ENCODE results near the gene TAF1C. TPM values are rescaled to one million over a fixed set of nuclear protein-coding genes. Genes with fewer than 3 reads are reported as not detected.

Gene TAF1C
- total and polyA plus RNA-seq, 10 donors = 31.4 to 133 (median 73.6) TPM

- H3K27ac ChIP-seq = no peak overlapping the region
Measured at GRCh38 chr16:84137287-84137686, 49.6 kb downstream of the TAF1C start.

GRCh38 chr16:84136331-84137125 is 50.3 kb downstream of the TAF1C start:
- Histone ChIP-seq H3K4me3 (no peak overlapping the region), H3K36me3 (no peaks in the 10 kb centered on the region), H3K27me3 (replicated peaks in 1 of 7) (no peaks in the 10 kb centered on the region), H3K9me3 (no peaks in the 10 kb centered on the region), H3K27ac (no peak overlapping the region), H3K4me1 (peaks cover 0 to 33% (median 0%) of the 10 kb centered on the region in 6 donors)
- WGBS, 5 donors = 92 to 97% (median 95%) methylated on average over 11 of the region's 11 CpGs
- DNase-seq = no peak
- intact Hi-C loops (cut with DNase I; ENCODE audit: low total_unique reads) = no loop called here
- TF ChIP-seq POLR2AphosphoS5 (IDR thresholded peaks at IDR 0.05) = no peak

More at GRCh38 chr16:84137287-84137686, 49.6 kb downstream of the TAF1C start:
- no peaks in the 10 kb centered on the region for H3K36me3 ChIP-seq
- intact Hi-C loops (cut with DNase I; ENCODE audit: low total_unique reads) = no loop called here
- no peak for DNase-seq
- peaks cover 0 to 33% (median 0%) of the 10 kb centered on the region in 6 donors for H3K4me1 ChIP-seq
- H3K4me3 ChIP-seq = no peak overlapping the region
- no peaks in the 10 kb centered on the region for H3K9me3 ChIP-seq
- no peaks in the 10 kb centered on the region for H3K27me3 ChIP-seq (replicated peaks in 1 of 7)
- TF ChIP-seq CTCF (IDR thresholded peaks at IDR 0.05 in 8 of 11, conservative IDR thresholded peaks at IDR 0.05 in 3 of 11) = no peak
- no peak for TF ChIP-seq POLR2A (IDR thresholded peaks at IDR 0.05)
- TF ChIP-seq POLR2AphosphoS5 (IDR thresholded peaks at IDR 0.05) = no peak
- 84 to 95% (median 92%) methylated on average over 7 to 8 of the region's 8 CpGs for WGBS, 5 donors

- peak overlapping the region in 1 of 8 donors; percentile 23 for H3K27ac ChIP-seq
- no peaks in the 10 kb centered on the region for H3K27me3 ChIP-seq (replicated peaks in 1 of 7)
- intact Hi-C loops (cut with DNase I; ENCODE audit: low total_unique reads) = no loop called here
- TF ChIP-seq POLR2AphosphoS5 (IDR thresholded peaks at IDR 0.05) (no peak), POLR2A (IDR thresholded peaks at IDR 0.05) (no peak), CTCF (IDR thresholded peaks at IDR 0.05 in 8 of 11, conservative IDR thresholded peaks at IDR 0.05 in 3 of 11) (no peak)
- H3K36me3 ChIP-seq = peaks cover 2 to 35% (median 27%) of the 10 kb centered on the region in 6 donors
- peaks cover 0 to 19% (median 0%) of the 10 kb centered on the region in 6 donors for H3K4me1 ChIP-seq
- no peak overlapping the region for H3K4me3 ChIP-seq
- H3K9me3 ChIP-seq = no peaks in the 10 kb centered on the region
- 77 to 86% (median 85%) methylated on average over 7 of the region's 7 CpGs for WGBS, 5 donors
- no peak for DNase-seq
Measured at GRCh38 chr16:84132527-84133285, 54.2 kb downstream of the TAF1C start.

- H3K4me1 ChIP-seq = peaks cover 0 to 19% (median 0%) of the 10 kb centered on the region in 6 donors
- TF ChIP-seq CTCF (IDR thresholded peaks at IDR 0.05 in 8 of 11, conservative IDR thresholded peaks at IDR 0.05 in 3 of 11) (no peak), POLR2AphosphoS5 (IDR thresholded peaks at IDR 0.05) (no peak), POLR2A (IDR thresholded peaks at IDR 0.05) (no peak)
- intact Hi-C loops (cut with DNase I; ENCODE audit: low total_unique reads) = no loop called here
- H3K27me3 ChIP-seq (replicated peaks in 1 of 7) = no peaks in the 10 kb centered on the region
- peaks cover 2 to 50% (median 27%) of the 10 kb centered on the region in 6 donors for H3K36me3 ChIP-seq
- H3K9me3 ChIP-seq = no peaks in the 10 kb centered on the region
- no peak overlapping the region for H3K4me3 ChIP-seq
- DNase-seq = no peak
- 84 to 97% (median 93%) methylated on average over 5 of the region's 5 CpGs for WGBS, 5 donors
- H3K27ac ChIP-seq = no peak overlapping the region
Measured at GRCh38 chr16:84131117-84131516, 55.7 kb downstream of the TAF1C start.

Other genes with a start within 250 kb of the TAF1C start
- gene OSGIN1, start 233.8 kb downstream of the TAF1C start, total RNA-seq = 10 to 100 TPM in 2 of 7 donors, 1 to 10 TPM in 5; 4.7 to 13.5 (median 9.5) TPM
- 10 to 100 TPM in 1 of 3 donors, 1 to 10 TPM in 2; 2.3 to 13.2 (median 6.1) TPM for gene OSGIN1, start 233.8 kb downstream of the TAF1C start, polyA plus RNA-seq
- gene NECAB2, start 218.8 kb downstream of the TAF1C start, total RNA-seq = 1 to 10 TPM in 3 of 7 donors, under 1 TPM in 1, not detected in 3; 0.95 to 3.1 (median 1.6) TPM
- under 1 TPM in 2 of 3 donors, not detected in 1; 0.16 to 0.20 TPM for gene NECAB2, start 218.8 kb downstream of the TAF1C start, polyA plus RNA-seq
- gene SLC38A8, start 144.3 kb downstream of the TAF1C start, total RNA-seq = not detected
- under 1 TPM in 1 of 3 donors, not detected in 2; 0.37 TPM for gene SLC38A8, start 144.3 kb downstream of the TAF1C start, polyA plus RNA-seq
- gene MBTPS1, start 70.1 kb downstream of the TAF1C start, total RNA-seq = 100 to 1,000 TPM in 3 of 7 donors, 10 to 100 TPM in 4; 76.4 to 121 (median 98.7) TPM
- 10 to 100 TPM; 34.5 to 44.2 (median 39.9) TPM for gene MBTPS1, start 70.1 kb downstream of the TAF1C start, polyA plus RNA-seq
- gene HSDL1, start 41.9 kb downstream of the TAF1C start, total RNA-seq = 10 to 100 TPM; 18.3 to 29.0 (median 23.4) TPM
- gene HSDL1, start 41.9 kb downstream of the TAF1C start, polyA plus RNA-seq = 10 to 100 TPM; 10.1 to 15.7 (median 14.0) TPM
- 1 to 10 TPM in 2 of 7 donors, under 1 TPM in 4, not detected in 1; 0.20 to 2.0 (median 0.79) TPM for gene DNAAF1, start 41.7 kb downstream of the TAF1C start, total RNA-seq
- 1 to 10 TPM; 1.3 to 4.3 (median 2.0) TPM for gene DNAAF1, start 41.7 kb downstream of the TAF1C start, polyA plus RNA-seq
- gene ADAD2, start 4.1 kb upstream of the TAF1C start, total RNA-seq = 10 to 100 TPM in 1 of 7 donors, 1 to 10 TPM in 6; 2.8 to 24.1 (median 6.4) TPM
- 10 to 100 TPM in 2 of 3 donors, 1 to 10 TPM in 1; 2.5 to 86.5 (median 25.9) TPM for gene ADAD2, start 4.1 kb upstream of the TAF1C start, polyA plus RNA-seq
- not detected for gene KCNG4, start 53.0 kb upstream of the TAF1C start, total RNA-seq
- gene KCNG4, start 53.0 kb upstream of the TAF1C start, polyA plus RNA-seq = not detected
- 1 to 10 TPM; 1.6 to 6.6 (median 2.3) TPM for gene WFDC1, start 107.8 kb upstream of the TAF1C start, total RNA-seq
- 1 to 10 TPM; 1.8 to 2.2 (median 2.1) TPM for gene WFDC1, start 107.8 kb upstream of the TAF1C start, polyA plus RNA-seq
- gene ATP2C2, start 181.5 kb upstream of the TAF1C start, total RNA-seq = 1 to 10 TPM in 5 of 7 donors, under 1 TPM in 2; 0.60 to 8.1 (median 1.9) TPM
- gene ATP2C2, start 181.5 kb upstream of the TAF1C start, polyA plus RNA-seq = under 1 TPM; 0.09 to 0.35 (median 0.11) TPM